ENCODE measurements around the gene CIC. TPM values are rescaled to one million over a fixed set of nuclear protein-coding genes. Genes with fewer than 3 reads are reported as not detected.
"Not testable (repeated sequence)": the region's sequence is repeated elsewhere in the genome, so short reads cannot be mapped to it uniquely, and the experiment has no call there.

CIC gene
- total RNA-seq, 2 experiments from 2014 or later = 114 to 119 TPM

GRCh38 chr19:42328106-42328505 lies 59.1 kb downstream of the CIC start:
- H3K36me3 ChIP-seq (ENCODE audit: insufficient read depth, low read length) = no peaks in the 10 kb centered on the region
- DNase-seq (no peak), ATAC-seq (ENCODE audit: poor library complexity) (no peak)
- peaks cover 26% of the 10 kb centered on the region for H3K4me1 ChIP-seq (ENCODE audit: insufficient read depth, low read length)
- Mint-ChIP-seq H3K9me3 (no peaks in the 10 kb centered on the region), H3K27ac (no peak overlapping the region), H3K4me1 (ENCODE audit: low read depth) (peaks cover 25% of the 10 kb centered on the region), H3K4me3 (peak overlapping the region; percentile 4), H3K27me3 (peaks cover 9% of the 10 kb centered on the region), H3K36me3 (ENCODE audit: low read depth) (no peaks in the 10 kb centered on the region)
- H3K27me3 ChIP-seq (ENCODE audit: control insufficient read depth in 1 of 2, insufficient read depth in 2 of 2, low read length in 2 of 2) = peaks cover 13 to 18% of the 10 kb centered on the region in 2 experiments
- H3K27ac ChIP-seq (ENCODE audit: low read depth in 1 of 2, low read length in 2 of 2) = no peak overlapping the region
- POLR2A ChIA-PET = no interaction called here
- intact Hi-C loops (cut with DNase I, micrococcal nuclease) = loop anchor here in 1 of 2 experiments (1.0 to 10.0 kb wide), 5 partner anchors 69 to 1983 kb away; partner anchors contain the start of genes C19orf47 and PLD3
- CTCF ChIA-PET = no interaction called here
- no peak overlapping the region for H3K4me3 ChIP-seq (ENCODE audit: low read length)
- TF ChIP-seq CTCF (IDR thresholded peaks at IDR 0.05) = no peak
- peaks cover 0 to 4% of the 10 kb centered on the region in 2 experiments for H3K9me3 ChIP-seq (ENCODE audit: control insufficient read depth in 1 of 2, insufficient read depth in 1 of 2, low read length in 2 of 2)

GRCh38 chr19:42328854-42329253 lies 59.8 kb downstream of the CIC start:
- peak overlapping the region; percentile 40 for H3K4me3 Mint-ChIP-seq
- CTCF ChIA-PET = no interaction called here

GRCh38 chr19:42330241-42330711 lies 61.2 kb downstream of the CIC start:
- TF ChIP-seq CTCF (IDR thresholded peaks at IDR 0.05) = no peak
- H3K4me1 ChIP-seq (ENCODE audit: insufficient read depth, low read length) = peaks cover 13% of the 10 kb centered on the region

More at GRCh38 chr19:42328854-42329253, 59.8 kb downstream of the CIC start:
- Mint-ChIP-seq H3K4me1 (ENCODE audit: low read depth) (peaks cover 25% of the 10 kb centered on the region), H3K9me3 (no peaks in the 10 kb centered on the region), H3K27me3 (peaks cover 8% of the 10 kb centered on the region), H3K36me3 (ENCODE audit: low read depth) (no peaks in the 10 kb centered on the region), H3K27ac (no peak overlapping the region)
- intact Hi-C loops (cut with DNase I, micrococcal nuclease) = loop anchor here in 1 of 2 experiments (1.0 to 10.0 kb wide), 5 partner anchors 68 to 1984 kb away; partner anchors contain the start of genes C19orf47 and PLD3
- no peak for TF ChIP-seq CTCF (IDR thresholded peaks at IDR 0.05)
- DNase-seq (no peak), ATAC-seq (ENCODE audit: poor library complexity) (no peak)
- POLR2A ChIA-PET = no interaction called here
- Histone ChIP-seq H3K27ac (ENCODE audit: low read depth in 1 of 2, low read length in 2 of 2) (no peak overlapping the region), H3K9me3 (ENCODE audit: control insufficient read depth in 1 of 2, insufficient read depth in 1 of 2, low read length in 2 of 2) (peaks cover 0 to 4% of the 10 kb centered on the region in 2 experiments), H3K27me3 (ENCODE audit: control insufficient read depth in 1 of 2, insufficient read depth in 2 of 2, low read length in 2 of 2) (peaks cover 8 to 10% of the 10 kb centered on the region in 2 experiments), H3K4me1 (ENCODE audit: insufficient read depth, low read length) (peaks cover 26% of the 10 kb centered on the region), H3K36me3 (ENCODE audit: insufficient read depth, low read length) (no peaks in the 10 kb centered on the region), H3K4me3 (ENCODE audit: low read length) (no peak overlapping the region)

GRCh38 chr19:42331333-42331732 lies 62.3 kb downstream of the CIC start:
- H3K4me1 ChIP-seq (ENCODE audit: insufficient read depth, low read length); CTCF ChIA-PET; H3K27ac Mint-ChIP-seq; H3K36me3 Mint-ChIP-seq (ENCODE audit: low read depth); DNase-seq; H3K9me3 Mint-ChIP-seq; H3K36me3 ChIP-seq (ENCODE audit: insufficient read depth, low read length); H3K4me3 ChIP-seq (ENCODE audit: low read length); ATAC-seq (ENCODE audit: poor library complexity); H3K27me3 ChIP-seq (ENCODE audit: control insufficient read depth in 1 of 2, insufficient read depth in 2 of 2, low read length in 2 of 2); intact Hi-C loops (cut with DNase I, micrococcal nuclease); H3K27me3 Mint-ChIP-seq; H3K9me3 ChIP-seq (ENCODE audit: control insufficient read depth in 1 of 2, insufficient read depth in 1 of 2, low read length in 2 of 2); H3K4me3 Mint-ChIP-seq; H3K27ac ChIP-seq (ENCODE audit: low read depth in 1 of 2, low read length in 2 of 2): not testable (repeated sequence)
- POLR2A ChIA-PET = interaction anchor here (0.6 kb wide), 1 partner anchor 199 kb away, joined by 3 read pairs; the partner anchor contains the start of gene POU2F2
- peaks cover 14% of the 10 kb centered on the region for H3K4me1 Mint-ChIP-seq (ENCODE audit: low read depth)

More at GRCh38 chr19:42330241-42330711, 61.2 kb downstream of the CIC start:
- no peaks in the 10 kb centered on the region for H3K36me3 Mint-ChIP-seq (ENCODE audit: low read depth)
- DNase-seq = no peak
- H3K27ac Mint-ChIP-seq = no peak overlapping the region
- H3K9me3 Mint-ChIP-seq = no peaks in the 10 kb centered on the region
- H3K4me3 ChIP-seq (ENCODE audit: low read length) = no peak overlapping the region
- H3K27ac ChIP-seq (ENCODE audit: low read depth in 1 of 2, low read length in 2 of 2) = no peak overlapping the region
- H3K4me1 Mint-ChIP-seq (ENCODE audit: low read depth) = peaks cover 18% of the 10 kb centered on the region
- H3K36me3 ChIP-seq (ENCODE audit: insufficient read depth, low read length) = no peaks in the 10 kb centered on the region
- ATAC-seq (ENCODE audit: poor library complexity) = no peak
- H3K27me3 Mint-ChIP-seq = peaks cover 1% of the 10 kb centered on the region
- CTCF ChIA-PET = no interaction called here
- H3K4me3 Mint-ChIP-seq = no peak overlapping the region
- POLR2A ChIA-PET = no interaction called here
- intact Hi-C loops (cut with DNase I, micrococcal nuclease) = no loop called here
- H3K27me3 ChIP-seq (ENCODE audit: control insufficient read depth in 1 of 2, insufficient read depth in 2 of 2, low read length in 2 of 2) = no peaks in the 10 kb centered on the region
- no peaks in the 10 kb centered on the region for H3K9me3 ChIP-seq (ENCODE audit: control insufficient read depth in 1 of 2, insufficient read depth in 1 of 2, low read length in 2 of 2)

Measured in CD4-positive, alpha-beta T cell (primary cell).